Nucleus accumbens (tissue), 56 donors: ENCODE measurements around the gene ZNF10.

Source experiments
- DNase-seq, 56 donors: peaks; one replicate each; lab custom pipeline; 2025; lab: John Stamatoyannopoulos, UW

ZNF10 gene

DNA sequence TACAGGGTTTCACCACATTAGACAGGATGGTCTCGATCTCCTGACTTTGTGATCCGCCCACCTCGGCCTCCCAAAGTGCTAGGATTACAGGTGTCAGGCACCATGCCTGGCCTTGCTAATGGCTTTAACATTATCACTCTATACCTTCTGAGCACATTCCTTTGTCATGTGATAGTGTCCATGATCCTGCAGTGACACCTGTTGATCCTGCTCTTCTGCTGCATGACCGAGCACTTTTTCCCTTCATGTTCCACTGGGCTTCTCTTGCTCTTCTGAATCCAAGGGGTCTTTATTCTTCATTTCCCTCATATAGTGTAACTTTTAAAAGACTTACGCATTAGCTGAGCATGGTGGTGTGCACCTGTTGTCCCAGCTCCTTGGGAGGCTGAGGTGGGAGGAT lies 62.4 kb downstream of the ZNF10 start:
- no peak for DNase-seq

DNA sequence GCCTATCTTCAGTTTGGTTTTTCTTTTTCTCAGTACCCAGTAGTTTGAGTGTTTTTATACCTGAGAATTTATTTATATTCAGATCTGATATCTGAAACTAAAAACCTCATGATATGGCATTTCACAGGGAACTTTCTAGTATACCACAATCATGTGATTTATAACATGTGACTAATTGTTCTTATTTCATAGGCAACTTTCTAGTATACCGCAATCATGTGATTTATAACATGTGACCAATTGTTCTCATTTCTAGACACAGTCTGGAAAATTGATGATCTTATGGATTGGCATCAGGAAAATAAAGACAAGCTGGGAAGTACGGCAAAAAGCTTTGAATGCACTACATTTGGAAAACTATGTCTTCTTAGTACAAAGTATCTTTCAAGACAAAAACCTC lies 71.5 kb downstream of the ZNF10 start:
- DNase-seq, result no peak

DNA sequence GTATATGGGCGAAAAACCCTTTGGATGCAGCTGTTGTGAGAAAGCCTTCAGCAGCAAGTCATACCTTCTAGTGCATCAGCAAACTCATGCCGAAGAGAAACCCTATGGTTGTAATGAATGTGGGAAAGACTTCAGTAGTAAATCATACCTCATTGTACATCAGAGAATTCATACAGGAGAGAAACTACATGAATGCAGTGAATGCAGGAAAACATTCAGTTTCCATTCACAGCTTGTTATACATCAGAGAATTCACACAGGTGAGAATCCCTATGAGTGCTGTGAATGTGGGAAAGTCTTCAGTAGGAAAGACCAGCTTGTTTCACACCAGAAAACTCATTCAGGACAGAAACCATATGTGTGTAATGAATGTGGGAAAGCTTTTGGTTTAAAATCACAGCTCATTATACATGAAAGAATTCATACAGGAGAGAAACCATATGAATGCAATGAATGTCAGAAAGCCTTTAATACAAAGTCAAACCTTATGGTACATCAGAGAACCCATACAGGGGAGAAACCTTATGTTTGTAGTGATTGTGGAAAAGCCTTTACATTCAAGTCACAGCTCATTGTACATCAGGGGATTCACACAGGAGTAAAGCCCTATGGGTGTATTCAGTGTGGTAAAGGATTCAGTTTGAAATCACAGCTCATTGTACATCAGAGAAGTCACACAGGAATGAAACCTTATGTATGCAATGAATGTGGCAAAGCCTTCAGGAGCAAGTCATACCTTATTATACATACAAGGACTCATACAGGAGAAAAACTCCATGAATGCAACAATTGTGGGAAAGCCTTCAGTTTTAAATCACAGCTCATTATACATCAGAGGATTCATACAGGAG lies 72.3 kb downstream of the ZNF10 start:
- no peak for DNase-seq

DNA sequence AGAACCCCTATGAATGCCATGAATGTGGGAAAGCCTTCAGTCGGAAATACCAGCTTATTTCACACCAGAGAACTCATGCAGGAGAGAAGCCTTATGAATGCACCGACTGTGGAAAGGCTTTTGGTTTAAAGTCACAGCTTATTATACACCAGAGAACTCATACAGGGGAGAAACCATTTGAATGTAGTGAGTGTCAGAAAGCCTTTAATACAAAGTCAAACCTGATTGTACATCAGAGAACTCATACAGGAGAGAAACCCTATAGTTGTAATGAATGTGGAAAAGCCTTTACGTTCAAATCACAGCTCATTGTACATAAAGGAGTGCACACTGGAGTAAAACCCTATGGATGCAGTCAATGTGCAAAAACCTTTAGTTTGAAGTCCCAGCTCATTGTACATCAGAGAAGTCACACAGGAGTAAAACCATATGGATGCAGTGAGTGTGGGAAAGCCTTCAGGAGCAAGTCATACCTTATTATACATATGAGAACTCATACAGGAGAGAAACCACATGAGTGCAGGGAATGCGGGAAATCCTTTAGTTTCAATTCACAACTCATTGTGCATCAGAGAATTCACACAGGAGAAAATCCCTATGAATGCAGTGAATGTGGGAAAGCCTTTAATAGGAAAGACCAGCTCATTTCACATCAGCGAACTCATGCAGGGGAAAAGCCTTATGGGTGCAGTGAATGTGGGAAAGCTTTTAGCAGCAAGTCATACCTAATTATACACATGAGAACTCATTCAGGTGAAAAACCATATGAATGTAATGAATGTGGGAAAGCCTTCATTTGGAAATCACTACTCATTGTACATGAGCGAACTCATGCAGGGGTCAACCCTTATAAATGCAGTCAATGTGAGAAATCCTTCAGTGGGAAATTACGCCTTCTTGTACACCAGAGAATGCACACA lies 73.2 kb downstream of the ZNF10 start:
- no peak for DNase-seq

DNA sequence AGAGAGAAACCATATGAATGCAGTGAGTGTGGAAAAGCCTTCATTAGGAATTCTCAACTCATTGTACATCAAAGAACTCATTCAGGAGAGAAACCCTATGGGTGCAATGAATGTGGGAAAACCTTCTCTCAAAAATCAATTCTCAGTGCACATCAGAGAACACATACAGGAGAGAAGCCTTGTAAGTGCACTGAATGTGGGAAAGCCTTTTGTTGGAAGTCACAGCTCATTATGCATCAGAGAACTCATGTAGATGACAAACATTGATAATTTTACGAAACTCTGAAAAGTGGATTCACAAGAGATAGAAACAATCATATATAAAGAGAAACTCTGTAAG lies 73.8 kb downstream of the ZNF10 start:
- DNase-seq, result no peak

DNA sequence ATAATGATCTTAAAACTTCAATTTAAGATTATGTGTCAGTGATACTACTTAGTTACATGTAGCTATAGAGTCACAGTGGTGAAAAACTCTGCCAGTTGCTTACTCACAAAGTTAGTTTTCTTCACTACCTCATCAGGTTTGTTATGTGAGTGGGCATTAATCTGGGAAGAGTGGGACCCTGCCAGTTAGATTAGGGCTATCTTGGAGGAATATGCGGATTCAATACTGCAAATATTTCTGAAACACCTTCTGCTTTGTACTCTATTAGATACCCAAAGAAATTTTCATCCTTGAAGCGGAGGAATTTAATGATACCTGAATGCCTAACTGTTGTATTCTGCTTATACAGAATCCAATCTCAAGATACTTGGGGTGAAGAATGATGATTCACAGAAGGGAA lies 76.0 kb downstream of the ZNF10 start:
- no peak for DNase-seq
